Measurements from ENCODE around the gene TULP1. TPM values are rescaled to one million over a fixed set of nuclear protein-coding genes. Genes with fewer than 3 reads are reported as not detected.

The TULP1 gene
- total RNA-seq, 1 donor from 2014 or later = not detected

- no peaks in the 10 kb centered on the region for H3K36me3 ChIP-seq (ENCODE audit: control insufficient read depth, insufficient read depth, low read length)
- TF ChIP-seq CTCF (IDR thresholded peaks at IDR 0.05; ENCODE audit: insufficient read depth, low read length, poor library complexity, severe bottlenecking) = no peak
- H3K27me3 ChIP-seq (ENCODE audit: control insufficient read depth, insufficient read depth, low read length) = peaks cover 33% of the 10 kb centered on the region
- no peak for DNase-seq (ENCODE audit: low read depth)
- H3K4me3 ChIP-seq (ENCODE audit: low read depth, low read length) = no peak overlapping the region
Observed at GRCh38 chr6:35512006-35512405, 690 bp downstream of the TULP1 start.

- TF ChIP-seq CTCF (IDR thresholded peaks at IDR 0.05; ENCODE audit: insufficient read depth, low read length, poor library complexity, severe bottlenecking) = no peak
- DNase-seq (ENCODE audit: low read depth) = no peak
- no peak overlapping the region for H3K4me3 ChIP-seq (ENCODE audit: low read depth, low read length)
- peaks cover 33% of the 10 kb centered on the region for H3K27me3 ChIP-seq (ENCODE audit: control insufficient read depth, insufficient read depth, low read length)
- no peaks in the 10 kb centered on the region for H3K36me3 ChIP-seq (ENCODE audit: control insufficient read depth, insufficient read depth, low read length)
Observed at GRCh38 chr6:35511562-35511941, 1.1 kb downstream of the TULP1 start.

GRCh38 chr6:35510916-35511561 lies 1.7 kb downstream of the TULP1 start:
- no peak for DNase-seq (ENCODE audit: low read depth)
- TF ChIP-seq CTCF (IDR thresholded peaks at IDR 0.05; ENCODE audit: insufficient read depth, low read length, poor library complexity, severe bottlenecking) = no peak
- Histone ChIP-seq H3K27me3 (ENCODE audit: control insufficient read depth, insufficient read depth, low read length) (peaks cover 35% of the 10 kb centered on the region), H3K36me3 (ENCODE audit: control insufficient read depth, insufficient read depth, low read length) (no peaks in the 10 kb centered on the region), H3K4me3 (ENCODE audit: low read depth, low read length) (no peak overlapping the region)

- no peak for TF ChIP-seq CTCF (IDR thresholded peaks at IDR 0.05; ENCODE audit: insufficient read depth, low read length, poor library complexity, severe bottlenecking)
- Histone ChIP-seq H3K4me3 (ENCODE audit: low read depth, low read length) (no peak overlapping the region), H3K36me3 (ENCODE audit: control insufficient read depth, insufficient read depth, low read length) (no peaks in the 10 kb centered on the region), H3K27me3 (ENCODE audit: control insufficient read depth, insufficient read depth, low read length) (peaks cover 48% of the 10 kb centered on the region)
- no peak for DNase-seq (ENCODE audit: low read depth)
Observed at GRCh38 chr6:35508542-35508941, 4.2 kb downstream of the TULP1 start.

GRCh38 chr6:35508027-35508426 lies 4.7 kb downstream of the TULP1 start:
- Histone ChIP-seq H3K27me3 (ENCODE audit: control insufficient read depth, insufficient read depth, low read length) (peaks cover 50% of the 10 kb centered on the region), H3K36me3 (ENCODE audit: control insufficient read depth, insufficient read depth, low read length) (no peaks in the 10 kb centered on the region), H3K4me3 (ENCODE audit: low read depth, low read length) (no peak overlapping the region)
- DNase-seq (ENCODE audit: low read depth) = no peak
- TF ChIP-seq CTCF (IDR thresholded peaks at IDR 0.05; ENCODE audit: insufficient read depth, low read length, poor library complexity, severe bottlenecking) = no peak

- H3K36me3 ChIP-seq (ENCODE audit: control insufficient read depth, insufficient read depth, low read length) = no peaks in the 10 kb centered on the region
- no peak for TF ChIP-seq CTCF (IDR thresholded peaks at IDR 0.05; ENCODE audit: insufficient read depth, low read length, poor library complexity, severe bottlenecking)
- H3K4me3 ChIP-seq (ENCODE audit: low read depth, low read length) = no peak overlapping the region
- peaks cover 47% of the 10 kb centered on the region for H3K27me3 ChIP-seq (ENCODE audit: control insufficient read depth, insufficient read depth, low read length)
- no peak for DNase-seq (ENCODE audit: low read depth)
Observed at GRCh38 chr6:35507221-35507620, 5.5 kb downstream of the TULP1 start.
